ENCODE measurements around the gene AUTS2. TPM values are rescaled to one million over a fixed set of nuclear protein-coding genes. Genes with fewer than 3 reads are reported as not detected.
A peak's percentile ranks its signal among the peaks of the same experiment; 100 is the strongest.

The AUTS2 gene
- total RNA-seq, 1 experiment from 2014 or later, result not detected

- Histone ChIP-seq H3K4me3 (no peak overlapping the region), H3K9me3 (replicated peaks) (no peaks in the 10 kb centered on the region), H3K36me3 (no peaks in the 10 kb centered on the region), H3K4me1 (replicated peaks) (no peaks in the 10 kb centered on the region), H3K27ac (no peak overlapping the region), H3K27me3 (replicated peaks) (no peaks in the 10 kb centered on the region)
- DNase-seq (ENCODE audit: low read depth in 1 of 2, low spot score in 2 of 2), result no peak
Observed at GRCh38 chr7:69849268-69849667, 251.0 kb downstream of the AUTS2 start.

GRCh38 chr7:69857014-69857413, 258.7 kb downstream of the AUTS2 start:
- Histone ChIP-seq H3K9me3 (replicated peaks) (no peaks in the 10 kb centered on the region), H3K4me1 (replicated peaks) (no peaks in the 10 kb centered on the region), H3K27ac (no peak overlapping the region), H3K36me3 (no peaks in the 10 kb centered on the region), H3K27me3 (replicated peaks) (no peaks in the 10 kb centered on the region), H3K4me3 (no peak overlapping the region)
- no peak for DNase-seq (ENCODE audit: low read depth in 1 of 2, low spot score in 2 of 2)

- Histone ChIP-seq H3K27me3 (replicated peaks) (no peaks in the 10 kb centered on the region), H3K4me3 (no peak overlapping the region), H3K36me3 (no peaks in the 10 kb centered on the region), H3K9me3 (replicated peaks) (no peaks in the 10 kb centered on the region), H3K27ac (no peak overlapping the region), H3K4me1 (replicated peaks) (no peaks in the 10 kb centered on the region)
- DNase-seq (ENCODE audit: low read depth in 1 of 2, low spot score in 2 of 2), result no peak
Observed at GRCh38 chr7:69858471-69858870, 260.2 kb downstream of the AUTS2 start.

GRCh38 chr7:69859342-69859741, 261.1 kb downstream of the AUTS2 start:
- no peak for DNase-seq (ENCODE audit: low read depth in 1 of 2, low spot score in 2 of 2)
- no peak overlapping the region for H3K27ac ChIP-seq
- H3K9me3 ChIP-seq (replicated peaks), result no peaks in the 10 kb centered on the region
- no peaks in the 10 kb centered on the region for H3K4me1 ChIP-seq (replicated peaks)
- no peaks in the 10 kb centered on the region for H3K27me3 ChIP-seq (replicated peaks)
- no peaks in the 10 kb centered on the region for H3K36me3 ChIP-seq
- H3K4me3 ChIP-seq, result no peak overlapping the region

- Histone ChIP-seq H3K4me3 (no peak overlapping the region), H3K27me3 (replicated peaks) (no peaks in the 10 kb centered on the region), H3K4me1 (replicated peaks) (no peaks in the 10 kb centered on the region), H3K9me3 (replicated peaks) (no peaks in the 10 kb centered on the region), H3K27ac (no peak overlapping the region), H3K36me3 (no peaks in the 10 kb centered on the region)
- DNase-seq (ENCODE audit: low read depth in 1 of 2, low spot score in 2 of 2), result no peak
Observed at GRCh38 chr7:69860486-69860885, 262.2 kb downstream of the AUTS2 start.

- Histone ChIP-seq H3K9me3 (replicated peaks) (no peaks in the 10 kb centered on the region), H3K27me3 (replicated peaks) (no peaks in the 10 kb centered on the region), H3K4me1 (replicated peaks) (no peaks in the 10 kb centered on the region), H3K27ac (no peak overlapping the region), H3K4me3 (no peak overlapping the region), H3K36me3 (no peaks in the 10 kb centered on the region)
- no peak for DNase-seq (ENCODE audit: low read depth in 1 of 2, low spot score in 2 of 2)
Observed at GRCh38 chr7:69860941-69861622, 262.8 kb downstream of the AUTS2 start.

GRCh38 chr7:69862413-69863064, 264.3 kb downstream of the AUTS2 start:
- Histone ChIP-seq H3K4me3 (no peak overlapping the region), H3K36me3 (no peaks in the 10 kb centered on the region), H3K4me1 (replicated peaks) (no peaks in the 10 kb centered on the region), H3K27ac (no peak overlapping the region), H3K27me3 (replicated peaks) (no peaks in the 10 kb centered on the region), H3K9me3 (replicated peaks) (no peaks in the 10 kb centered on the region)
- no peak for DNase-seq (ENCODE audit: low read depth in 1 of 2, low spot score in 2 of 2)

GRCh38 chr7:69864274-69864673, 266.0 kb downstream of the AUTS2 start:
- H3K27me3 ChIP-seq (replicated peaks), result no peaks in the 10 kb centered on the region
- H3K9me3 ChIP-seq (replicated peaks), result no peaks in the 10 kb centered on the region
- no peak for DNase-seq (ENCODE audit: low read depth in 1 of 2, low spot score in 2 of 2)
- no peaks in the 10 kb centered on the region for H3K36me3 ChIP-seq
- H3K27ac ChIP-seq, result no peak overlapping the region
- H3K4me3 ChIP-seq, result no peak overlapping the region
- no peaks in the 10 kb centered on the region for H3K4me1 ChIP-seq (replicated peaks)

- H3K9me3 ChIP-seq (replicated peaks), result no peaks in the 10 kb centered on the region
- no peak overlapping the region for H3K27ac ChIP-seq
- no peaks in the 10 kb centered on the region for H3K27me3 ChIP-seq (replicated peaks)
- no peak overlapping the region for H3K4me3 ChIP-seq
- no peaks in the 10 kb centered on the region for H3K36me3 ChIP-seq
- DNase-seq (ENCODE audit: low read depth in 1 of 2, low spot score in 2 of 2), result no peak
- H3K4me1 ChIP-seq (replicated peaks), result no peaks in the 10 kb centered on the region
Observed at GRCh38 chr7:69864822-69865221, 266.5 kb downstream of the AUTS2 start.

- no peak overlapping the region for H3K27ac ChIP-seq
- H3K9me3 ChIP-seq (replicated peaks), result no peaks in the 10 kb centered on the region
- DNase-seq (ENCODE audit: low read depth in 1 of 2, low spot score in 2 of 2), result no peak
- no peak overlapping the region for H3K4me3 ChIP-seq
- H3K36me3 ChIP-seq, result no peaks in the 10 kb centered on the region
- H3K27me3 ChIP-seq (replicated peaks), result no peaks in the 10 kb centered on the region
- H3K4me1 ChIP-seq (replicated peaks), result no peaks in the 10 kb centered on the region
Observed at GRCh38 chr7:69868921-69869320, 270.6 kb downstream of the AUTS2 start.

- Histone ChIP-seq H3K27ac (no peak overlapping the region), H3K4me1 (replicated peaks) (no peaks in the 10 kb centered on the region), H3K9me3 (replicated peaks) (no peaks in the 10 kb centered on the region), H3K4me3 (no peak overlapping the region), H3K36me3 (no peaks in the 10 kb centered on the region), H3K27me3 (replicated peaks) (no peaks in the 10 kb centered on the region)
- peak in 1 of 2 experiments; percentile 10 for DNase-seq (ENCODE audit: low read depth in 1 of 2, low spot score in 2 of 2)
Observed at GRCh38 chr7:69871213-69871885, 273.1 kb downstream of the AUTS2 start.

GRCh38 chr7:69871886-69872569, 273.8 kb downstream of the AUTS2 start:
- DNase-seq (ENCODE audit: low read depth in 1 of 2, low spot score in 2 of 2), result no peak
- Histone ChIP-seq H3K27ac (no peak overlapping the region), H3K36me3 (no peaks in the 10 kb centered on the region), H3K9me3 (replicated peaks) (no peaks in the 10 kb centered on the region), H3K4me1 (replicated peaks) (no peaks in the 10 kb centered on the region), H3K4me3 (no peak overlapping the region), H3K27me3 (replicated peaks) (no peaks in the 10 kb centered on the region)

GRCh38 chr7:69873512-69873911, 275.2 kb downstream of the AUTS2 start:
- Histone ChIP-seq H3K27me3 (replicated peaks) (no peaks in the 10 kb centered on the region), H3K36me3 (no peaks in the 10 kb centered on the region), H3K4me1 (replicated peaks) (no peaks in the 10 kb centered on the region), H3K9me3 (replicated peaks) (no peaks in the 10 kb centered on the region), H3K4me3 (no peak overlapping the region), H3K27ac (no peak overlapping the region)
- DNase-seq (ENCODE audit: low read depth in 1 of 2, low spot score in 2 of 2), result no peak

GRCh38 chr7:69878015-69878414, 279.7 kb downstream of the AUTS2 start:
- H3K36me3 ChIP-seq, result no peaks in the 10 kb centered on the region
- no peaks in the 10 kb centered on the region for H3K4me1 ChIP-seq (replicated peaks)
- no peak overlapping the region for H3K27ac ChIP-seq
- H3K27me3 ChIP-seq (replicated peaks), result no peaks in the 10 kb centered on the region
- H3K4me3 ChIP-seq, result no peak overlapping the region
- no peaks in the 10 kb centered on the region for H3K9me3 ChIP-seq (replicated peaks)
- DNase-seq (ENCODE audit: low read depth in 1 of 2, low spot score in 2 of 2), result no peak

Data from SJSA1 (cell line).